Fibroblast of lung (primary cell): ENCODE measurements around the gene RAMAC. TPM values are rescaled to one million over a fixed set of nuclear protein-coding genes. Genes with fewer than 3 reads are reported as not detected.
"Not testable (repeated sequence)": the region's sequence is repeated elsewhere in the genome, so short reads cannot be mapped to it uniquely, and the experiment has no call there.

ENCODE experiments used
- DNase-seq, 2 donors: peaks; one replicate each; pipeline versions ENCODE4 v3.0.0 to v3.0.0-alpha.2; 2010; ENCODE audit warnings: low read depth in 2 of 2
- H2AFZ ChIP-seq: 2 replicates; pipeline ENCODE4 v1.5.1; 2012; ENCODE audit warnings: low read length, control low read depth, inconsistent platforms
- H3K27ac ChIP-seq: 2 replicates; pipeline ENCODE4 v1.5.1; 2011; ENCODE audit warnings: low read length, control low read depth; ENCODE audit not compliant: insufficient read depth
- H3K27me3 ChIP-seq: 2 replicates; pipeline ENCODE4 v1.5.1; 2011; ENCODE audit warnings: mild to moderate bottlenecking, low read length; ENCODE audit not compliant: control insufficient read depth, insufficient read depth
- H3K36me3 ChIP-seq: 2 replicates; pipeline ENCODE4 v1.5.1; 2011; ENCODE audit warnings: low read length; ENCODE audit not compliant: control insufficient read depth, insufficient read depth
- H3K4me1 ChIP-seq: 2 replicates; pipeline ENCODE4 v1.5.1; 2011; ENCODE audit warnings: low read length; ENCODE audit not compliant: control insufficient read depth, insufficient read depth; ENCODE audit errors: extremely low read depth
- H3K4me2 ChIP-seq: 2 replicates; pipeline ENCODE4 v1.5.1; 2011; ENCODE audit warnings: low read length, control low read depth; ENCODE audit not compliant: insufficient read depth; ENCODE audit errors: extremely low read depth
- H3K4me3 ChIP-seq, 4 experiments: fragments of 200-600 bp in 1 of 4; sonication (generic) in 1 of 4; replicated peaks in 1 of 4; 2 replicates each; pipeline ENCODE4 v1.5.1; 2011 to 2016; ENCODE audit warnings: low read length in 4 of 4, low read depth in 3 of 4, mild to moderate bottlenecking in 3 of 4, control low read depth in 2 of 4, inconsistent platforms in 1 of 4, mixed read lengths in 1 of 4; ENCODE audit not compliant: insufficient read depth in 1 of 4; ENCODE audit errors: control extremely low read depth in 1 of 4
- H3K79me2 ChIP-seq: 2 replicates; pipeline ENCODE4 v1.5.1; 2012; ENCODE audit warnings: mild to moderate bottlenecking, low read length, inconsistent platforms; ENCODE audit not compliant: control insufficient read depth, insufficient read depth
- H3K9ac ChIP-seq: 2 replicates; pipeline ENCODE4 v1.5.1; 2011; ENCODE audit warnings: mild to moderate bottlenecking, low read length, control low read depth; ENCODE audit not compliant: insufficient read depth
- H3K9me3 ChIP-seq: 2 replicates; pipeline ENCODE4 v1.5.1; 2012; ENCODE audit warnings: low read depth, low read length; ENCODE audit not compliant: control insufficient read depth, insufficient read depth
- H4K20me1 ChIP-seq: 2 replicates; pipeline ENCODE4 v1.5.1; 2011; ENCODE audit warnings: low read length; ENCODE audit not compliant: control insufficient read depth, insufficient read depth; ENCODE audit errors: extremely low read depth
- EZH2 ChIP-seq: IDR thresholded peaks from 2 replicates; pipeline ENCODE4 v1.5.1; 2012; ENCODE audit warnings: low read length, control low read depth, mild to moderate bottlenecking; ENCODE audit errors: missing control alignments
- polyA plus RNA-seq, 2 donors: library from polyadenylated mRNA; depleted of rRNA in 1 of 2; stranded (reverse) in 1 of 2; unstranded in 1 of 2; fragments of >200 nt; gene quantifications; 2 replicates each; pipeline ENCODE4 v1.2.1, GENCODE V29; 2011 to 2012; ENCODE audit warnings: missing spikeins in 1 of 2
- total RNA-seq: library from RNA; depleted of rRNA; stranded (reverse); fragments of >200 nt; gene quantifications from 2 replicates; pipeline ENCODE4 v1.2.1, GENCODE V29; 2014
- TF ChIP-seq, protein P1 (sequence below), 2 donors: IDR thresholded peaks in 1 of 2; conservative IDR thresholded peaks in 1 of 2; 1 replicate in 1 of 2; 2 replicates in 1 of 2; pipeline ENCODE4 v1.5.1; 2011 to 2012; ENCODE audit warnings: low read length in 2 of 2, control low read depth in 1 of 2, inconsistent platforms in 1 of 2, low read depth in 1 of 2, mild to moderate bottlenecking in 1 of 2

Gene RAMAC
- total and polyA plus RNA-seq, 2 donors (not counting 1 experiment from before 2014, with no cell fraction given): 26.6 to 34.3 TPM

DNA sequence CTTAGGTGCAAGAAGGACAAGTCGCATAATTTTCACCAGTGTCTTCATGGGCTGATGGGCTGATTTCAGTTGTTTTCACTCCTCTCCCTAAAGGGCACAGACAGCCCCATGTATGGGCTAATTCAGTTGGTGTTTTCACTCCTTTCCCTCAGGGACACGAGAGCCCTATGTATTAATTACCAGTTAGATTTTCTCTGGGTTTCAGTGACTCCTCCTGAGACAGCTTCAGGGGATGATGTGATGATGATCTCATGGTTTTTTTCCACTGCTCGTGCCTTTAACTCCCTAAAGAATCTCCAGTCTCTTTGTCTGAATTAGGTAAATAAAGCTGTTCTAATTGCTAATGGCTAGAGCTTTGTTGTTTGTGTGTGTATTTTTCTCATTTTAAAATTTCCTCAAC is 9.9 kb downstream of the RAMAC start:
- H3K9me3 ChIP-seq: no peaks in the 10 kb centered on the region
- H3K27ac ChIP-seq: no peak overlapping the region
- no peak for DNase-seq
- H2AFZ ChIP-seq: no peak overlapping the region
- H3K79me2 ChIP-seq: no peaks in the 10 kb centered on the region
- no peak for TF ChIP-seq EZH2
- TF ChIP-seq, protein P1, sequence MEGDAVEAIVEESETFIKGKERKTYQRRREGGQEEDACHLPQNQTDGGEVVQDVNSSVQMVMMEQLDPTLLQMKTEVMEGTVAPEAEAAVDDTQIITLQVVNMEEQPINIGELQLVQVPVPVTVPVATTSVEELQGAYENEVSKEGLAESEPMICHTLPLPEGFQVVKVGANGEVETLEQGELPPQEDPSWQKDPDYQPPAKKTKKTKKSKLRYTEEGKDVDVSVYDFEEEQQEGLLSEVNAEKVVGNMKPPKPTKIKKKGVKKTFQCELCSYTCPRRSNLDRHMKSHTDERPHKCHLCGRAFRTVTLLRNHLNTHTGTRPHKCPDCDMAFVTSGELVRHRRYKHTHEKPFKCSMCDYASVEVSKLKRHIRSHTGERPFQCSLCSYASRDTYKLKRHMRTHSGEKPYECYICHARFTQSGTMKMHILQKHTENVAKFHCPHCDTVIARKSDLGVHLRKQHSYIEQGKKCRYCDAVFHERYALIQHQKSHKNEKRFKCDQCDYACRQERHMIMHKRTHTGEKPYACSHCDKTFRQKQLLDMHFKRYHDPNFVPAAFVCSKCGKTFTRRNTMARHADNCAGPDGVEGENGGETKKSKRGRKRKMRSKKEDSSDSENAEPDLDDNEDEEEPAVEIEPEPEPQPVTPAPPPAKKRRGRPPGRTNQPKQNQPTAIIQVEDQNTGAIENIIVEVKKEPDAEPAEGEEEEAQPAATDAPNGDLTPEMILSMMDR (conservative IDR thresholded peaks at IDR 0.05 in 1 of 2, IDR thresholded peaks at IDR 0.05 in 1 of 2; ENCODE audit: low read depth in 1 of 2, low read length in 2 of 2): no peak
- H3K4me2 ChIP-seq: no peak overlapping the region
- H3K36me3 ChIP-seq: no peaks in the 10 kb centered on the region
- H3K9ac ChIP-seq: no peak overlapping the region
- H3K4me1 ChIP-seq: no peaks in the 10 kb centered on the region
- H3K4me3 ChIP-seq: no peak overlapping the region
- no peaks in the 10 kb centered on the region for H4K20me1 ChIP-seq
- H3K27me3 ChIP-seq: no peaks in the 10 kb centered on the region

DNA sequence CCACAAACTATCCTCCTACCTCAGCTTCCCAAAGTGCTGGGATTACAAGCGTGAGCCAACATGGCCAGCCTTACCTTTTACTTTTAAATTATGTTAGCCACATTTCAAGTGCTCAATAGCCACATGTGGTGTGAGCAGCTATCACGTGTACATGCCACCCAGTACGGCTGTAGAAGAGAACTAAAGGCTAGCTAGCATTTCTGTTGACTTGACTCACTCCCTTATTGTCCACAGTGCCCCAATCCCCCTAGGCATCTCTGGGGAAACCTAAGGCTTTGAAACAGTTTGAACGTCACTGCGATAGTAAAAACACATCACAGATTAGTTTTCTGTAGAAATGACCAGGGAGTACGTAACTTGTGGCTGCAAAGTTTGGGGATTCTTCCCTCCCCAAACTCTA is 13.4 kb downstream of the RAMAC start:
- Histone ChIP-seq H3K9me3 (no peaks in the 10 kb centered on the region), H3K9ac (no peak overlapping the region), H3K27me3 (no peaks in the 10 kb centered on the region), H3K4me1 (no peaks in the 10 kb centered on the region), H4K20me1 (no peaks in the 10 kb centered on the region), H3K36me3 (no peaks in the 10 kb centered on the region), H3K4me2 (no peak overlapping the region), H2AFZ (no peak overlapping the region), H3K27ac (no peak overlapping the region), H3K79me2 (no peaks in the 10 kb centered on the region), H3K4me3 (no peak overlapping the region)
- TF ChIP-seq, protein P1 (conservative IDR thresholded peaks at IDR 0.05 in 1 of 2, IDR thresholded peaks at IDR 0.05 in 1 of 2; ENCODE audit: low read depth in 1 of 2, low read length in 2 of 2): no peak
- TF ChIP-seq EZH2: no peak
- DNase-seq: no peak

DNA sequence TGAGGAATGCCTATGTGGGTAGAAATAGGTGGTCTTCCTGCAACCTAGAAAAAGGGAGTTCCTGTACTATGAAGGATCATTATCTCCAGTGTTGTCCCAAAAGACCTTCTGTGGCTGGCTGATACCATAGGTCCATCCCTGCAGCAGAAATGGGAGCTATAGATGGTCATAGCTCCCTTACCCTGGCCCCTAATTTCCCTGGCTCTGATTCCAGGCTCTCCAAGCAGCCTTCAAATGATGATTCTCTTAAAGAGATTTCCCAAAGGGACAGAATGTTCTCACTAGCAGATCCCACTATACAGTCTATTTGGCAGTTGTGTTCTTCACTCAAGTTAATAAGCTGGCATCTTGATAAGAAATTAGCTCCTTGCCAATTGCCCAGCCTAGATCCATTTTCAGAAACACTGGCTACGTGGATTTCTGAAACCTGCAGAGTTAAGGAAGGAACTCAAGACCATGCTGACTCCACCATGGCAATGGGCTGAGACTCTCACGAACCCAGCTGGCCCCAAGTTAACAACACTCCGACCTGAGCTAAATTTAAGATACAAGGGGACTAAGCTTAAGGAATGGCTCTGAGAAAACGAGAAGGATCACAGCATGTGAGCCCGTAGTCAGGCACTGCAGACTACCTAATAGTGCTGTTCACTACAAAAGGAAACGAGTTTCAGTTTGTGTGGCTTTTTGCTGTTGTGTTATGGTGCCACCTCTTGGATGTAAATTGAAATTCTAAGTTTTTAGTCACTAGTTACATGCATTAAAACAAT is 14.1 kb downstream of the RAMAC start:
- DNase-seq: peak; percentile 60 to 75

DNA sequence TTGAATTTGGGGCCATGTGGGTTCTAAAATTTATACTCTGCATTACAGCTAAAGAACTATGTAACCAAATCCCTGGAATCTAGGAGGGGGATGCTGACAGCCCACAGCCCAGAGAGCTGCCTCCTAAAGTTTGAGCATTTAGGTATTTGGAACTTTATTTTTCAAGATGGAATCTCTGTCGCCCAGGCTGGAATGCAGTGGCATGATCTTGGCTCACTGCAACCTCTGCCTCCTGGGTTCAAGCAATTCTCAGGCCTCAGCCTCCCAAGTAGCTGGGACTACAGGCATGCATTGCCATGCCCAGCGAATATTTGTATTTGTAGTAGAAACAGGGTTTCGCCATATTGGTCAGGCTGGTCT is 14.6 kb downstream of the RAMAC start:
- not testable (repeated sequence) for H3K4me1 ChIP-seq, H3K9ac ChIP-seq, H3K79me2 ChIP-seq, H3K27ac ChIP-seq, H3K36me3 ChIP-seq, H3K27me3 ChIP-seq, DNase-seq, H3K9me3 ChIP-seq, H2AFZ ChIP-seq, H4K20me1 ChIP-seq, H3K4me3 ChIP-seq
- H3K4me2 ChIP-seq: peak overlapping the region; percentile 86

More for the DNA sequence above, 14.1 kb downstream of the RAMAC start:
- Histone ChIP-seq H3K36me3 (no peaks in the 10 kb centered on the region), H3K9ac (peak overlapping the region; percentile 27), H3K79me2 (no peaks in the 10 kb centered on the region), H3K27ac (no peak overlapping the region), H3K4me1 (no peaks in the 10 kb centered on the region), H4K20me1 (no peaks in the 10 kb centered on the region), H3K9me3 (no peaks in the 10 kb centered on the region), H3K4me3 (peak overlapping the region; percentile 40 to 67 (median 42)), H3K4me2 (peak overlapping the region; percentile 86), H2AFZ (peak overlapping the region; percentile 84), H3K27me3 (no peaks in the 10 kb centered on the region)
- TF ChIP-seq, protein P1 (conservative IDR thresholded peaks at IDR 0.05 in 1 of 2, IDR thresholded peaks at IDR 0.05 in 1 of 2; ENCODE audit: low read depth in 1 of 2, low read length in 2 of 2): peak; percentile 46 to 57
- no peak for TF ChIP-seq EZH2
